MCF 10A (cell line): ENCODE measurements around the gene KCNA4. TPM values are rescaled to one million over a fixed set of nuclear protein-coding genes. Genes with fewer than 3 reads are reported as not detected.

Experiments
- BruUV-seq: library from RNA; stranded (reverse); fragments of 400-500 nt; replicated peaks from 2 replicates; lab custom pipeline; 2021; lab: Mats Ljungman, UMichigan
- CTCF ChIA-PET: fragments of 300-600 bp; sonication (Branson Sonifier 250); formaldehyde crosslinking; extraction: SDS; loops from one replicate; lab custom pipeline; 2021; ENCODE audit warnings: antibody characterized with exemption, inconsistent platforms; lab: Yijun Ruan, JAX
- POLR2A ChIA-PET: fragments of 300-600, 350-650 bp; sonication (Branson Sonifier 250); formaldehyde crosslinking; extraction: SDS; loops from one replicate; lab custom pipeline; 2020; ENCODE audit warnings: antibody characterized with exemption, inconsistent platforms; lab: Yijun Ruan, JAX
- DNase-seq: peaks from one replicate; pipeline ENCODE4 v3.0.0-alpha.2; 2018; ENCODE audit not compliant: unreplicated experiment
- H3K27ac Mint-ChIP-seq: one replicate; pipeline ENCODE4 v1.8.0; 2022; ENCODE audit warnings: mild to moderate bottlenecking, low read depth, mixed read lengths; ENCODE audit not compliant: unreplicated experiment
- H3K27me3 Mint-ChIP-seq: one replicate; pipeline ENCODE4 v1.8.0; 2022; ENCODE audit warnings: mixed read lengths; ENCODE audit not compliant: insufficient read depth, unreplicated experiment
- H3K36me3 Mint-ChIP-seq: one replicate; pipeline ENCODE4 v1.8.0; 2022; ENCODE audit warnings: mild to moderate bottlenecking, moderate library complexity, mixed read lengths; ENCODE audit not compliant: insufficient read depth, unreplicated experiment
- H3K4me1 Mint-ChIP-seq: one replicate; pipeline ENCODE4 v1.8.0; 2022; ENCODE audit warnings: mixed read lengths; ENCODE audit not compliant: insufficient read depth, unreplicated experiment
- H3K4me3 Mint-ChIP-seq: one replicate; pipeline ENCODE4 v1.8.0; 2022; ENCODE audit warnings: mild to moderate bottlenecking, moderate library complexity, mixed read lengths; ENCODE audit not compliant: unreplicated experiment
- H3K9me3 Mint-ChIP-seq: one replicate; pipeline ENCODE4 v1.8.0; 2022; ENCODE audit warnings: mixed read lengths; ENCODE audit not compliant: unreplicated experiment
- intact Hi-C: fragments of 100-400 bp; cut with micrococcal nuclease; formaldehyde crosslinking; loops from 2 replicates; pipeline ENCODE4 v1.14.1; 2022
- total RNA-seq: library from RNA; stranded (reverse); gene quantifications from 2 replicates; pipeline ENCODE4 v1.2.3, GENCODE V29; 2022
- TF ChIP-seq, protein P1 (sequence below): fragments of 200-600 bp; IDR thresholded peaks from one replicate; pipeline ENCODE4 v1.8.0; 2022; ENCODE audit warnings: antibody characterized with exemption, mild to moderate bottlenecking; ENCODE audit not compliant: unreplicated experiment

Gene KCNA4
- total RNA-seq, 1 experiment from 2014 or later = not detected

DNA sequence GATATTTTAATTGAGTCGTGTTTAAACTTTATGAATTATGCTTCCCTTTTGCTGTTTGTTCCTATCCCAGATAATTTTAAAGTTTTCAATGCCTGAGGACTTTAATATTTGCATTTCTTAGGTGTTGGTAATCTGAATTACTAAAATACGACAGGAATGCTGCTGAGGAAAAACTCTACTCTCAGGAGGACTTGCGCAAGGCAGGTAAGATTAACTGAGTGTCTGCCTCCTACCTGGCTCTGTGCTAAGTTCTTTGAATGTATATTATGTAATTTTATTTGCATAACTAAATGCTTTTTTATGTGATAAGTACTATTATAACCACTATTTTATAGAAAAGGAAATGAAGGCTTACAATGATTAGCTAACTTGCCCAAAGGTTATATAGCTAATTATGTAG, 2.7 kb upstream of the KCNA4 start:
- POLR2A ChIA-PET = no interaction called here
- Mint-ChIP-seq H3K4me1 (no peaks in the 10 kb centered on the region), H3K4me3 (no peak overlapping the region), H3K9me3 (no peaks in the 10 kb centered on the region), H3K36me3 (no peaks in the 10 kb centered on the region), H3K27ac (no peak overlapping the region), H3K27me3 (no peaks in the 10 kb centered on the region)
- DNase-seq = no peak
- TF ChIP-seq, protein P1, sequence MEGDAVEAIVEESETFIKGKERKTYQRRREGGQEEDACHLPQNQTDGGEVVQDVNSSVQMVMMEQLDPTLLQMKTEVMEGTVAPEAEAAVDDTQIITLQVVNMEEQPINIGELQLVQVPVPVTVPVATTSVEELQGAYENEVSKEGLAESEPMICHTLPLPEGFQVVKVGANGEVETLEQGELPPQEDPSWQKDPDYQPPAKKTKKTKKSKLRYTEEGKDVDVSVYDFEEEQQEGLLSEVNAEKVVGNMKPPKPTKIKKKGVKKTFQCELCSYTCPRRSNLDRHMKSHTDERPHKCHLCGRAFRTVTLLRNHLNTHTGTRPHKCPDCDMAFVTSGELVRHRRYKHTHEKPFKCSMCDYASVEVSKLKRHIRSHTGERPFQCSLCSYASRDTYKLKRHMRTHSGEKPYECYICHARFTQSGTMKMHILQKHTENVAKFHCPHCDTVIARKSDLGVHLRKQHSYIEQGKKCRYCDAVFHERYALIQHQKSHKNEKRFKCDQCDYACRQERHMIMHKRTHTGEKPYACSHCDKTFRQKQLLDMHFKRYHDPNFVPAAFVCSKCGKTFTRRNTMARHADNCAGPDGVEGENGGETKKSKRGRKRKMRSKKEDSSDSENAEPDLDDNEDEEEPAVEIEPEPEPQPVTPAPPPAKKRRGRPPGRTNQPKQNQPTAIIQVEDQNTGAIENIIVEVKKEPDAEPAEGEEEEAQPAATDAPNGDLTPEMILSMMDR = no peak
- no TSS peak for BruUV-seq
- intact Hi-C loops = no loop called here
- CTCF ChIA-PET = no interaction called here

DNA sequence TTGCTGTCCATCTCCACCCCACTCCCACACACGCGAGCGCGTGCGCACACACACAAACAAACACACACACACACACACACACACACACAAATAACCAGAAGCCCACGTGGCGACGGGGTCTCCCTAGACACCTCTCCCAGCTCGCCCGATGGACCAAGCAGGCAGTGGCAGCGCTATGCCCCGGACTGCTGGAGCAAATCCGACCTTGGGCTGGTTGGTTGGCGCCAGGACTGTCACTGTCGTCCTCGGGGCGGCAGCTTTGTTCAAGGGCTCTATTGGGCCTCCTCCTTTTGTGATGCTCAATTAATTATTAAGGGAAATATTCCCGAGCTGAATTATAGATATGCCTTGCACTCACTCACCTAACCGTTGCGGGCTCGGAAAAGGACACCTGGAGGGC, 1.7 kb upstream of the KCNA4 start:
- Mint-ChIP-seq H3K36me3 (no peaks in the 10 kb centered on the region), H3K9me3 (no peaks in the 10 kb centered on the region), H3K4me1 (no peaks in the 10 kb centered on the region), H3K27me3 (no peaks in the 10 kb centered on the region), H3K4me3 (no peak overlapping the region), H3K27ac (no peak overlapping the region)
- intact Hi-C loops = no loop called here
- ChIA-PET CTCF (no interaction called here), POLR2A (no interaction called here)
- TF ChIP-seq, protein P1 = no peak
- DNase-seq = no peak
- no TSS peak for BruUV-seq

DNA sequence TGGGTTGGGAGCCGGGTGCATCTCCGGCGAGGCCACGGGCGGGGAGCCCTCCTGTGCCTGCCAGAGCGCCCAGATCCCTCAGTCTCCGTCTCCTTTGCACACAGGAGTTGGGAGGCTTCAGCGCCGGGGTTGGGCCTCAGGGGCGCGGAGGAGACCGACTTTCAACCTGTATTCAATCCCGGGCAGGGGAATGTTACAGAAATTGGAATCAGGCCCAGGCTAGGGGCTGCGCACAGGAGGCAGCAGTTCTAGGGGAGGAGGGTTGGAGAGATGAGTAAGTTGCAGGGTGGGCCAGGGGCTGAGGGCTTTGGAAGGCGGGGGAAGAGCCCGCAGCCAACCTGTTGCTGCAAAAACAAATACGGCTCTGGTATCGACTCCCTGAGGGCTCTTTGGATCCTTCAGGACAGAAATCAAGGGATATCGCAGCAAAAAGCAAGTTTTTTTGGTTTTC, 640 bp upstream of the KCNA4 start:
- ChIA-PET POLR2A (no interaction called here), CTCF (interaction anchor here (0.6 kb wide), 1 partner anchor 405 kb away, joined by 3 read pairs; no protein-coding TSS in a partner anchor)
- H3K36me3 Mint-ChIP-seq = no peaks in the 10 kb centered on the region
- BruUV-seq = no TSS peak
- no peaks in the 10 kb centered on the region for H3K27me3 Mint-ChIP-seq
- intact Hi-C loops = no loop called here
- no peak overlapping the region for H3K4me3 Mint-ChIP-seq
- TF ChIP-seq, protein P1 = no peak
- H3K9me3 Mint-ChIP-seq = no peaks in the 10 kb centered on the region
- DNase-seq = no peak
- H3K4me1 Mint-ChIP-seq = no peaks in the 10 kb centered on the region
- H3K27ac Mint-ChIP-seq = no peak overlapping the region

DNA sequence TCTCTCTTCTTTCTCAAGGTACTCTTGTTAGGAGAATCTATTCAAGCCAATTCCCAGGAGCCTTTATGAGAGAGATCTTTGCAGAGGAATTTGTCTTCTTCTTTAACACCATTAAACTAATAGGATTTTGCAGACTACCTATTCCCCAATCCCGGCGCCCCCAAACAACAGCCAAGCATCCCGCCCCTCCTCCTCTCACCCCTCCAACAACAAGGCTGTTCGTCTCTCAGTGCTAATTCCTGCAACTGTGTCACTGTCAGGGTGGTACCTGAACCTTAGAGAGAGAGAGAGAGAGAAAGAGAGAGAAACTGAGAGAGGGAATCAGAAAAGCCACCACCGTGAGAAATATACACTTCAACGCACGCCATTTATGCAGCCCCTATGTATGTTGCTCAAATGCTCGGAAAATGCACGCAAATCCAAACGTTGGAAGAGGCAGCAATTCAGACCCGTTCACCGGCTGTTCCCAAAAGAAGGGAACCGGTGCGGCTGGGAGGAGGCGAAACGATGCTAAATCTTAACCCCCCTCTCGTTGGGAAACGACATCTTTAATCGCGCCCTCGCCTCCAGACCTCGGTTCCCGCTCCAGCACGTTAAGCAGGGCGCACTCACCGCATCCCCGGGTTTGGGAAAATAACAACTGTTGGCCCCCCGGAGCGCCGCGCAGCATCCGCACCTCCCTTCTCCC, 961 bp downstream of the KCNA4 start:
- no peak for DNase-seq
- no TSS peak for BruUV-seq
- Mint-ChIP-seq H3K36me3 (no peaks in the 10 kb centered on the region), H3K27me3 (no peaks in the 10 kb centered on the region), H3K4me1 (no peaks in the 10 kb centered on the region), H3K4me3 (no peak overlapping the region), H3K27ac (no peak overlapping the region), H3K9me3 (peaks cover 6% of the 10 kb centered on the region)
- TF ChIP-seq, protein P1 = no peak
- CTCF ChIA-PET = no interaction called here
- POLR2A ChIA-PET = no interaction called here
- intact Hi-C loops = no loop called here
